ENCODE results near the gene ELAVL2.

The ELAVL2 gene

DNA sequence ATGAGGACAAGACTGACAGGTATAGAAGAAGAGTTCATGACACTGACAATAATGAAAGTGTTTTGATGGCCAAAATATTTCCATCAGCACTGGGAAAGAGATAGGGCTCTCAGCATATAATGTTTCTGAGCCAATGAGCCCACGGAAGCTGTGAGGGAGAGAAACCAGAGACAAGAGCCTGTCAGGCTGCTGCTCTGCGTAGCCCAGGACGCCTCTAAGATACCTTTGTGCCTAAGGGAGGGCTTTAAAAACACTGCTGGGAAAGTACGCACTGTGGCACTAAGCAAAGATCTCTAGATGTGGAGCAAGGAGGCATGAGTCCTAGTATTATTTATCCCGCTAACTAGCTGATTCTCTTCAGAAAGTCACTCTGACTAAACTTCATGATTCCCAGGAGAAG is 11.0 kb upstream of the ELAVL2 start:
- TF ChIP-seq RARB (CRISPR knock-in tag; IDR thresholded peaks at IDR 0.05) (no peak), ISL1 (CRISPR knock-in tag; IDR thresholded peaks at IDR 0.05) (no peak), GLIS3 (CRISPR knock-in tag; IDR thresholded peaks at IDR 0.05) (no peak), ZNF70 (CRISPR knock-in tag; IDR thresholded peaks at IDR 0.05) (no peak), ZFP3 (CRISPR knock-in tag; IDR thresholded peaks at IDR 0.05) (no peak), BACH2 (CRISPR knock-in tag; IDR thresholded peaks at IDR 0.05; ENCODE audit: borderline replicate concordance) (no peak), ZNF565 (CRISPR knock-in tag; conservative IDR thresholded peaks at IDR 0.05; ENCODE audit: low read depth) (no peak), POU6F1 (CRISPR knock-in tag; IDR thresholded peaks at IDR 0.05; ENCODE audit: borderline replicate concordance, low read depth) (no peak), ZNF8 (CRISPR knock-in tag; IDR thresholded peaks at IDR 0.05) (no peak), PPARA (CRISPR knock-in tag; IDR thresholded peaks at IDR 0.05; ENCODE audit: borderline replicate concordance) (no peak), CSDC2 (CRISPR knock-in tag; IDR thresholded peaks at IDR 0.05) (no peak), ZC3H10 (CRISPR knock-in tag; IDR thresholded peaks at IDR 0.05) (no peak), ARNTL (CRISPR knock-in tag; IDR thresholded peaks at IDR 0.05; ENCODE audit: borderline replicate concordance, low read depth) (no peak), SNAI2 (CRISPR knock-in tag; IDR thresholded peaks at IDR 0.05) (no peak), TCF4 (CRISPR knock-in tag; IDR thresholded peaks at IDR 0.05; ENCODE audit: borderline replicate concordance) (no peak), OSR1 (CRISPR knock-in tag; IDR thresholded peaks at IDR 0.05) (no peak)
- TF ChIP-seq, protein P1, sequence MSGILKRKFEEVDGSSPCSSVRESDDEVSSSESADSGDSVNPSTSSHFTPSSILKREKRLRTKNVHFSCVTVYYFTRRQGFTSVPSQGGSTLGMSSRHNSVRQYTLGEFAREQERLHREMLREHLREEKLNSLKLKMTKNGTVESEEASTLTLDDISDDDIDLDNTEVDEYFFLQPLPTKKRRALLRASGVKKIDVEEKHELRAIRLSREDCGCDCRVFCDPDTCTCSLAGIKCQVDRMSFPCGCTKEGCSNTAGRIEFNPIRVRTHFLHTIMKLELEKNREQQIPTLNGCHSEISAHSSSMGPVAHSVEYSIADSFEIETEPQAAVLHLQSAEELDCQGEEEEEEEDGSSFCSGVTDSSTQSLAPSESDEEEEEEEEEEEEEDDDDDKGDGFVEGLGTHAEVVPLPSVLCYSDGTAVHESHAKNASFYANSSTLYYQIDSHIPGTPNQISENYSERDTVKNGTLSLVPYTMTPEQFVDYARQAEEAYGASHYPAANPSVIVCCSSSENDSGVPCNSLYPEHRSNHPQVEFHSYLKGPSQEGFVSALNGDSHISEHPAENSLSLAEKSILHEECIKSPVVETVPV (CRISPR knock-in tag; IDR thresholded peaks at IDR 0.05): no peak
- TF ChIP-seq, protein P2, sequence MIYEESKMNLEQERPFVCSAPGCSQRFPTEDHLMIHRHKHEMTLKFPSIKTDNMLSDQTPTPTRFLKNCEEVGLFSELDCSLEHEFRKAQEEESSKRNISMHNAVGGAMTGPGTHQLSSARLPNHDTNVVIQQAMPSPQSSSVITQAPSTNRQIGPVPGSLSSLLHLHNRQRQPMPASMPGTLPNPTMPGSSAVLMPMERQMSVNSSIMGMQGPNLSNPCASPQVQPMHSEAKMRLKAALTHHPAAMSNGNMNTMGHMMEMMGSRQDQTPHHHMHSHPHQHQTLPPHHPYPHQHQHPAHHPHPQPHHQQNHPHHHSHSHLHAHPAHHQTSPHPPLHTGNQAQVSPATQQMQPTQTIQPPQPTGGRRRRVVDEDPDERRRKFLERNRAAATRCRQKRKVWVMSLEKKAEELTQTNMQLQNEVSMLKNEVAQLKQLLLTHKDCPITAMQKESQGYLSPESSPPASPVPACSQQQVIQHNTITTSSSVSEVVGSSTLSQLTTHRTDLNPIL (CRISPR knock-in tag; IDR thresholded peaks at IDR 0.05; ENCODE audit: low read depth): no peak
- TF ChIP-seq, protein P3, sequence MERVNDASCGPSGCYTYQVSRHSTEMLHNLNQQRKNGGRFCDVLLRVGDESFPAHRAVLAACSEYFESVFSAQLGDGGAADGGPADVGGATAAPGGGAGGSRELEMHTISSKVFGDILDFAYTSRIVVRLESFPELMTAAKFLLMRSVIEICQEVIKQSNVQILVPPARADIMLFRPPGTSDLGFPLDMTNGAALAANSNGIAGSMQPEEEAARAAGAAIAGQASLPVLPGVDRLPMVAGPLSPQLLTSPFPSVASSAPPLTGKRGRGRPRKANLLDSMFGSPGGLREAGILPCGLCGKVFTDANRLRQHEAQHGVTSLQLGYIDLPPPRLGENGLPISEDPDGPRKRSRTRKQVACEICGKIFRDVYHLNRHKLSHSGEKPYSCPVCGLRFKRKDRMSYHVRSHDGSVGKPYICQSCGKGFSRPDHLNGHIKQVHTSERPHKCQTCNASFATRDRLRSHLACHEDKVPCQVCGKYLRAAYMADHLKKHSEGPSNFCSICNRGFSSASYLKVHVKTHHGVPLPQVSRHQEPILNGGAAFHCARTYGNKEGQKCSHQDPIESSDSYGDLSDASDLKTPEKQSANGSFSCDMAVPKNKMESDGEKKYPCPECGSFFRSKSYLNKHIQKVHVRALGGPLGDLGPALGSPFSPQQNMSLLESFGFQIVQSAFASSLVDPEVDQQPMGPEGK (CRISPR knock-in tag; IDR thresholded peaks at IDR 0.05; ENCODE audit: borderline replicate concordance): no peak
- ATAC-seq: no peak

- no peak for ATAC-seq
- TF ChIP-seq RARB (CRISPR knock-in tag; IDR thresholded peaks at IDR 0.05) (no peak), GLIS3 (CRISPR knock-in tag; IDR thresholded peaks at IDR 0.05) (no peak), ZC3H10 (CRISPR knock-in tag; IDR thresholded peaks at IDR 0.05) (no peak), ZNF70 (CRISPR knock-in tag; IDR thresholded peaks at IDR 0.05) (no peak), OSR1 (CRISPR knock-in tag; IDR thresholded peaks at IDR 0.05) (no peak), TCF4 (CRISPR knock-in tag; IDR thresholded peaks at IDR 0.05; ENCODE audit: borderline replicate concordance) (no peak), ZFP30 (CRISPR knock-in tag; IDR thresholded peaks at IDR 0.05) (no peak), ZFP3 (CRISPR knock-in tag; IDR thresholded peaks at IDR 0.05) (no peak), TOX (CRISPR knock-in tag; IDR thresholded peaks at IDR 0.05; ENCODE audit: borderline replicate concordance) (no peak), CSDC2 (CRISPR knock-in tag; IDR thresholded peaks at IDR 0.05) (no peak), ZNF8 (CRISPR knock-in tag; IDR thresholded peaks at IDR 0.05) (no peak), ARNTL (CRISPR knock-in tag; IDR thresholded peaks at IDR 0.05; ENCODE audit: borderline replicate concordance, low read depth) (no peak), BACH2 (CRISPR knock-in tag; IDR thresholded peaks at IDR 0.05; ENCODE audit: borderline replicate concordance) (no peak), SNAI2 (CRISPR knock-in tag; IDR thresholded peaks at IDR 0.05) (no peak)
- TF ChIP-seq, protein P4, sequence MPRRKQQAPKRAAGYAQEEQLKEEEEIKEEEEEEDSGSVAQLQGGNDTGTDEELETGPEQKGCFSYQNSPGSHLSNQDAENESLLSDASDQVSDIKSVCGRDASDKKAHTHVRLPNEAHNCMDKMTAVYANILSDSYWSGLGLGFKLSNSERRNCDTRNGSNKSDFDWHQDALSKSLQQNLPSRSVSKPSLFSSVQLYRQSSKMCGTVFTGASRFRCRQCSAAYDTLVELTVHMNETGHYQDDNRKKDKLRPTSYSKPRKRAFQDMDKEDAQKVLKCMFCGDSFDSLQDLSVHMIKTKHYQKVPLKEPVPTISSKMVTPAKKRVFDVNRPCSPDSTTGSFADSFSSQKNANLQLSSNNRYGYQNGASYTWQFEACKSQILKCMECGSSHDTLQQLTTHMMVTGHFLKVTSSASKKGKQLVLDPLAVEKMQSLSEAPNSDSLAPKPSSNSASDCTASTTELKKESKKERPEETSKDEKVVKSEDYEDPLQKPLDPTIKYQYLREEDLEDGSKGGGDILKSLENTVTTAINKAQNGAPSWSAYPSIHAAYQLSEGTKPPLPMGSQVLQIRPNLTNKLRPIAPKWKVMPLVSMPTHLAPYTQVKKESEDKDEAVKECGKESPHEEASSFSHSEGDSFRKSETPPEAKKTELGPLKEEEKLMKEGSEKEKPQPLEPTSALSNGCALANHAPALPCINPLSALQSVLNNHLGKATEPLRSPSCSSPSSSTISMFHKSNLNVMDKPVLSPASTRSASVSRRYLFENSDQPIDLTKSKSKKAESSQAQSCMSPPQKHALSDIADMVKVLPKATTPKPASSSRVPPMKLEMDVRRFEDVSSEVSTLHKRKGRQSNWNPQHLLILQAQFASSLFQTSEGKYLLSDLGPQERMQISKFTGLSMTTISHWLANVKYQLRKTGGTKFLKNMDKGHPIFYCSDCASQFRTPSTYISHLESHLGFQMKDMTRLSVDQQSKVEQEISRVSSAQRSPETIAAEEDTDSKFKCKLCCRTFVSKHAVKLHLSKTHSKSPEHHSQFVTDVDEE (CRISPR knock-in tag; IDR thresholded peaks at IDR 0.05): no peak
- TF ChIP-seq, protein P3 (CRISPR knock-in tag; IDR thresholded peaks at IDR 0.05; ENCODE audit: borderline replicate concordance): no peak
- TF ChIP-seq, protein P1 (CRISPR knock-in tag; IDR thresholded peaks at IDR 0.05): no peak
- TF ChIP-seq, protein P2 (CRISPR knock-in tag; IDR thresholded peaks at IDR 0.05; ENCODE audit: low read depth): no peak
Measured at GRCh38 chr9:23830929-23831730, 5.1 kb upstream of the ELAVL2 start.
